Omental fat pad (tissue), 4 donors: Measurements from ENCODE around the gene LSS. TPM values are rescaled to one million over a fixed set of nuclear protein-coding genes. Genes with fewer than 3 reads are reported as not detected.

ENCODE experiments used
- ATAC-seq: fragments of 150-250 bp; one replicate; pipeline ENCODE4 v1.9.1; 2016; ENCODE audit warnings: mild to moderate bottlenecking, moderate library complexity; ENCODE audit not compliant: low FRiP score
- DNase-seq: peaks from one replicate; pipeline ENCODE4 v3.0.0-alpha.2; 2019; ENCODE audit warnings: low spot score
- total RNA-seq, 4 donors: library from RNA; depleted of rRNA; stranded (reverse); fragments of >200 nt; gene quantifications; one replicate each; pipeline ENCODE4 v1.1.0, GENCODE V29; 2016
- TF ChIP-seq, protein P1 (sequence below), 3 donors: fragments of 450-650 bp; IDR thresholded peaks; one replicate each; pipeline ENCODE4 v1.5.1; 2016 to 2017; ENCODE audit warnings: antibody characterized with exemption in 3 of 3, mild to moderate bottlenecking in 3 of 3, moderate library complexity in 2 of 3

The LSS gene
- total RNA-seq, 4 donors from 2014 or later = 94.8 to 122 (median 108) TPM

DNA sequence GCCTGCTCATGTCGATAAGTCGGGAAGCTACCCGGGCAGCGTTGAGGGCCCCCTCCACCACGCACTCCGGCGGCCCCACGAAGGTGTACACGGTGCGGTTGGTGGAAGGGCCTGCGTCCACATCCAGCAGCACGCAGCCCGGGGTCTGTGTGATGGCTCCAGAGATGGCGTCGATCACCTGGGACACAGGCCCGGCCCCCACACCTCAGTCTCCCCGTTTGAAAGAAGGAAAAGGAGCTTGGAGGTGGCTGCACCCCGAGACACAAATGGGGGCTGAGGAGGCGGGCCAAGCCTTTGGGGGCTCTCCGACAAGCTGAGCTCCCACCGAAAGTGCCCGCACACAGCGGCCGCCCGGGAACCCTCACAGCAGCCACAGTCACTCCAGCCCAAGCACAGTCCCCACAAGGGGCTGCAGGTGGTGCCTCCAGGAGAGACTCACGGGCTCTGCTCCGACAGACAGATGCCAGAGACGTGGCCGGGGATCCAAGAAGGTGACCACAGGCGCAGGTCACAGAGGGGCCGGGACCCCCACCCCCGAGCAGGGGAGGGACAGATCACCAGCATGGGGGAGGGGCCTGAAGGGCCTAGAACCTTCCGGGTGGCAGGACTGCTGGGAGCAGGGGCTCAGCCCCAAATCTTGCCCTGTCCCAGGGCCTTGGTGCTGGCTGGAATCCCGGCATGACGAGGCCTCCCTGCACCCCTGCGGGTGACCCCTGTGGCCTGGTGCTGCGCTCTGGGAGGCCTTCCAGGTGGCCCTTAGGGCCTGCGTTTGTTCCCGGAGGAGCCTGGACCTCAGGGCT, 74.2 kb downstream of the LSS start:
- TF ChIP-seq, protein P1, sequence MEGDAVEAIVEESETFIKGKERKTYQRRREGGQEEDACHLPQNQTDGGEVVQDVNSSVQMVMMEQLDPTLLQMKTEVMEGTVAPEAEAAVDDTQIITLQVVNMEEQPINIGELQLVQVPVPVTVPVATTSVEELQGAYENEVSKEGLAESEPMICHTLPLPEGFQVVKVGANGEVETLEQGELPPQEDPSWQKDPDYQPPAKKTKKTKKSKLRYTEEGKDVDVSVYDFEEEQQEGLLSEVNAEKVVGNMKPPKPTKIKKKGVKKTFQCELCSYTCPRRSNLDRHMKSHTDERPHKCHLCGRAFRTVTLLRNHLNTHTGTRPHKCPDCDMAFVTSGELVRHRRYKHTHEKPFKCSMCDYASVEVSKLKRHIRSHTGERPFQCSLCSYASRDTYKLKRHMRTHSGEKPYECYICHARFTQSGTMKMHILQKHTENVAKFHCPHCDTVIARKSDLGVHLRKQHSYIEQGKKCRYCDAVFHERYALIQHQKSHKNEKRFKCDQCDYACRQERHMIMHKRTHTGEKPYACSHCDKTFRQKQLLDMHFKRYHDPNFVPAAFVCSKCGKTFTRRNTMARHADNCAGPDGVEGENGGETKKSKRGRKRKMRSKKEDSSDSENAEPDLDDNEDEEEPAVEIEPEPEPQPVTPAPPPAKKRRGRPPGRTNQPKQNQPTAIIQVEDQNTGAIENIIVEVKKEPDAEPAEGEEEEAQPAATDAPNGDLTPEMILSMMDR (IDR thresholded peaks at IDR 0.05) = no peak
- no peak for ATAC-seq
- peak; percentile 17 for DNase-seq

DNA sequence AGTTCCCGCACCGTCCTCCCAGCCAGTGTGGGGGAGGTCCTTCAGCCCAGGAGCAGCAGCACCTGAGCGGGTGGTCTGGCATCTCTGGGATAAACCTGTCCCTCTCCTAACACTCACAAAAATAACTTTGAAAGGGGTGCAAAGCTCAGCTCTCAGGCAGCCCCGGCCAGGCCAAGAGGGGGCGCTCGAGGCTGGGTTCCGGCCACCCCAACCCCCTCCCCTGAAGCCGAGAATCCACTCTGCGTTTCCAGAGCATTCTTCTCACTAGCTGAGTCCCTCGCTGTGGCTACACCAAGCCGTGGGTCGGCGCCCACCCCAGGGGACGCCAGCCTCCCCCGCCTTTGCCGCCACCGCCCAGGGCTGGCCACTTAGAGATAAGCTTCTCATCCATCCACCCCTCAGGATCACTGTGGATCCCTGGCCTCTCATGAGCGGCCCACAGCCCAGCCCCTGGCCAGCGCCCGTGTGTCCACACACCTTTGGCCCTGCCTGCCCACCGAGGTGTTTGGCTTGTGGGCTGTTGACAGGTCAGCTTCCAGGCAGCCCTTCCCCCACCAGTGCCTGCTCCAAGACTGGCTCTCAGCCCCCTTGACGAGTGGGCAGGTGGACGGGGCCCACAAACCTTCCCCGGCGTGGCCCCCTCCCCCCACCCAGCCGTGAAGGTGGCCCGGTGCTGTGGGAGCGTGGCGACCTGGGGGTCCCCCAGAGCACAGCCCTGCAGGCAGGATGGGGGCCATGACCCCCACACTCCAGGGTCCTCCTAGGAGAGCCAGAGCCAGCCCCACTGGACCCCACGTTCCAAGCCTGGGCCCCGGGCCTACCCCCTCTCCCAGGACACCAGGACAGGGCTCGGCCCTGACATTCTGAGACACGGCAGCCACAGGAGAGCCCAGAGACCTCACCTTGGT, 75.1 kb downstream of the LSS start:
- TF ChIP-seq, protein P1 (IDR thresholded peaks at IDR 0.05) = peak in 1 of 3 donors; percentile 29
- DNase-seq = peak; percentile 35
- ATAC-seq = peak; percentile 61

DNA sequence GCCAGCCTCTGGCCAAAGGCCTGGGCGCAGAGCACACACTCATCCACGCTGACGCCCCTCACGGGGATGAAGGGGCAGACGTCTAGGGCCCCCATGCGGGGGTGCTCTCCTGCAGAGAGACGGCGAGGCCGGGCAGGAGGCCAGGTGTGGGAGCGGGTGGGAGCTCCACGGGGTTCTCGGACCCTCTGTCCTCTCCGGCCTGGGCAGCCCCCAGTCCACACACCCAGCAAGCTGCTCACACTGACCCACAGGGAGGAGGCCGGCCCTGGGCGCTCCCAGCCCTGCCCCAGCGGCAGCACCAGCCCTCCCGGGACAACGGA, 75.7 kb downstream of the LSS start:
- DNase-seq = no peak

DNA sequence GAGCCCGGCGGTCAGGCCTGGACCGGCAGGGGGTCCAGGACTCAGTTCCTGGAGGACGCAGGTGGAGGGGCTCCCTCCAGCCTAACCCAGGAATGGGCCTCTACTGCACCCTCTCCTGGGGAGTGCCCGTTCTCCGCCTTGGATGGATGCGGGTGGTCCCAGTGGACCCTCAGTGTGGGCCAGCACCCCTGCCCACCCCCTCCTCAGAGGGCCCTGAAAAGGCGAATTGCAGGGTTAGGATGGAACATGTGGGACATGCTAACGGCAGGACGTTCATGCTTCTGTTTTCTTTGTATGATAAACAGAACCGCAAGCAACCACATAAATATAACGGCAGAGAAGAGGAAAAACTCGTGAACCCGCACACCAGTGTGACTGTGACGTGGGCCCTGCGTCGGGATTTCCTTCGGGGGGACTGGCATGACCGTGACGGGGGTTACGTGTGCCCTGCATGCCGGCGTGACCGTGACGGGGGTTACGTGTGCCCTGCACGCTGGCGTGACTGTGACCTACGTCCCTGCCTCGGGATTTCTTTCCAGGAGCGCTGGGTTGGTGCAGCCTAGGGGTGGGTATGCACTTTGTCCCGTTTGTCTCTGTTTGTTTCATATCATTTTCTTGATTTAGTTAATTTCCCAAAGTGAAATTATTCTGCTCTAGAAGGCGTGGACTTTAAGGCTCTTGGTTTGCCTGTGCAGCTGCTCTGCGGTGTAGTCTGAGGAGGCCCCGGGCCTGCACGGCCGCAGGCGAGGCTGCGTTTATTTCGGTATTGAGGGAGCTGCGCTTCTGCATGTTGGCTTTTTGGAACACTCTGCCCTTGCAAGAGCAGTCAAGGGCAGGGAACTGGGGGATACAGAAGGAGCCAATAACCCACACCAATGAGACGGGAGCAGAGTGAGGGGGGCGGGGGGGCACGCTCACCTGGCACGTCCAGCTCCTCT, 76.3 kb downstream of the LSS start:
- DNase-seq = no peak
- no peak for ATAC-seq

More for the DNA sequence above, 75.7 kb downstream of the LSS start:
- TF ChIP-seq, protein P1 (IDR thresholded peaks at IDR 0.05) = no peak
- ATAC-seq = peak; percentile 3

DNA sequence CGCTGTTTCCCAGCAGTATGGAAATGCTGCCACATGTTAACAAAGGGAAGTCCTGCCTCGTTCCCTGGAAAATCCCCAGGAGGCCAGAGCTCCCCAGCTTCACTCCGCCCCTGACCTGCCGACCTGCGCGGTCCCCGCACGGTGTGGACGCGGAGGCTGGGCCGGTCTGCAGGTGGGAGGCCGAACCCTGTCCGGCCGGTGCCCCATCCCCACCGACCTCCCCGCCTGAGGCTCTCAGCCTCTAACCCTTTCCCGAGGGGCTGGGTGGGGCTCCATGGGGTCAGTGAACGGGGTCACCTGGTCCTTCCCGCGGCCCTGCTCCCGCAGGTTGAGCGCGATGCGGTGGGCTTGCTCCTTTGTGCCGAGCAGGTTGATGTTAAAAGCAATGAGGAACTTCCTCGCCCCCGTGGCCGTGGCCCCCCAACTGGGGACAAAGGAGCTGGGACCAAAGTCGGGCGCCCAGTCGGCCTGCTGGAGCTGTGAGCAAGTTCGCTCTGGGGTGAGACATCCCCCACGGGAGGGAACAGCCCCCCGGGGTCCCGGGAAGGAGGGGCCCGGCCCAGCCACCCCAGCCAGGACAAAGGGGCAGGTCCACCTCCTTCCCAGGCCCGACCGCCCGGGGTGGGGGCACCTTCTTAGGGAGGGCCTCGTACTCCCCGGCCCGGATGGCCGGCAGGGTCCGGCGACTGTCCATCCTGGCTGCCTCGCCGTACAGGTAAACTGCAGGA, 77.1 kb downstream of the LSS start:
- TF ChIP-seq, protein P1 (IDR thresholded peaks at IDR 0.05) = no peak
- ATAC-seq (no peak), DNase-seq (no peak)

More for the DNA sequence above, 76.3 kb downstream of the LSS start:
- TF ChIP-seq, protein P1 (IDR thresholded peaks at IDR 0.05) = no peak
